K562 (cell line): Measurements from ENCODE around the gene PRKACA. TPM values are rescaled to one million over a fixed set of nuclear protein-coding genes. Genes with fewer than 3 reads are reported as not detected.

Experiments used
- ATAC-seq: fragments of 200-7000 bp; cut with Tn5 transposase; 3 replicates; pipeline ENCODE4 v1.9.1; 2020; ENCODE audit warnings: moderate library complexity
- BruUV-seq: library from RNA; stranded (reverse); fragments of 400-500 nt; replicated peaks from 2 replicates; lab custom pipeline; 2021; lab: Mats Ljungman, UMichigan
- CTCF ChIA-PET: fragments of 300-600 bp; formaldehyde crosslinking; extraction: SDS; loops from one replicate; lab custom pipeline; 2021; ENCODE audit warnings: low intra/inter-chr PET ratio; lab: Yijun Ruan, JAX
- POLR2A ChIA-PET: fragments of 300-600, 350-650 bp; sonication (Branson Sonifier 250); formaldehyde crosslinking; extraction: SDS; loops from one replicate; lab custom pipeline; 2021; ENCODE audit warnings: antibody characterized with exemption, inconsistent platforms; lab: Yijun Ruan, JAX
- DNase-seq, 4 experiments: peaks; one replicate each; pipeline versions ENCODE4 v3.0.0 to v3.0.0-alpha.2; 2011 to 2018; ENCODE audit warnings: low spot score in 3 of 4, mixed read lengths in 3 of 4; ENCODE audit errors: extremely low read depth in 1 of 4
- FAIRE-seq: peaks from 2 replicates; lab custom pipeline; 2011; peaks lifted over from hg19 to GRCh38; lab: Jason Lieb, UNC
- H2AFZ ChIP-seq: 2 replicates; pipeline ENCODE4 v1.6.0; 2011; ENCODE audit warnings: low read depth, low read length, control low read depth, inconsistent platforms
- H3K27ac ChIP-seq: fragments of 200-600 bp; 3 replicates; pipeline ENCODE4 v1.8.0; 2011; ENCODE audit warnings: low read depth, mild to moderate bottlenecking, control low read depth, inconsistent platforms, low read length, moderate library complexity, mixed read lengths; ENCODE audit errors: extremely low read depth
- H3K27me3 ChIP-seq, 2 experiments: fragments of 300-600 bp in 1 of 2; 2 replicates in 1 of 2; 3 replicates in 1 of 2; pipeline versions ENCODE4 v1.6.0 to v1.8.0; 2011; ENCODE audit warnings: inconsistent platforms in 2 of 2, low read length in 2 of 2, mild to moderate bottlenecking in 1 of 2, mixed read lengths in 1 of 2, moderate library complexity in 1 of 2; ENCODE audit not compliant: control insufficient read depth in 2 of 2, insufficient read depth in 2 of 2
- H3K36me3 ChIP-seq: fragments of 300-600 bp; 3 replicates; pipeline ENCODE4 v1.8.0; 2011; ENCODE audit warnings: mild to moderate bottlenecking, low read length, inconsistent platforms; ENCODE audit not compliant: control insufficient read depth, insufficient read depth
- H3K4me1 ChIP-seq, 2 experiments: fragments of 200-600 bp in 1 of 2; replicated peaks in 1 of 2; 2 replicates in 1 of 2; 3 replicates in 1 of 2; pipeline versions ENCODE4 v1.5.1 to v1.8.0; 2011; ENCODE audit warnings: inconsistent platforms in 2 of 2, low read length in 2 of 2, mild to moderate bottlenecking in 1 of 2, mixed read lengths in 1 of 2, moderate library complexity in 1 of 2; ENCODE audit not compliant: control insufficient read depth in 2 of 2, insufficient read depth in 2 of 2
- H3K4me2 ChIP-seq: 2 replicates; pipeline ENCODE4 v1.6.1; 2011; ENCODE audit warnings: low read length, control low read depth, inconsistent platforms, mixed read lengths; ENCODE audit not compliant: insufficient read depth
- H3K4me3 ChIP-seq: fragments of 200-600 bp; sonication (generic), shearing (Covaris generic); 2 replicates; pipeline ENCODE4 v1.5.1; 2016; ENCODE audit warnings: control low read depth, inconsistent platforms
- H3K79me2 ChIP-seq: fragments of 200-600 bp; 3 replicates; pipeline ENCODE4 v1.8.0; 2011; ENCODE audit warnings: low read length, inconsistent platforms; ENCODE audit not compliant: control insufficient read depth, insufficient read depth
- H3K9ac ChIP-seq, 2 experiments: 2 replicates each; pipeline versions ENCODE4 v1.6.0 to v1.6.1; 2011; ENCODE audit warnings: low read depth in 2 of 2, low read length in 2 of 2, control low read depth in 1 of 2, inconsistent platforms in 1 of 2, mild to moderate bottlenecking in 1 of 2, mixed read lengths in 1 of 2; ENCODE audit not compliant: insufficient read depth in 1 of 2
- H3K9me1 ChIP-seq: one replicate; pipeline ENCODE4 v1.6.0; 2011; ENCODE audit warnings: inconsistent platforms, mild to moderate bottlenecking, low read length, moderate library complexity; ENCODE audit not compliant: control insufficient read depth, insufficient read depth
- H3K9me3 ChIP-seq: replicated peaks from 2 replicates; pipeline ENCODE4 v1.5.1; 2011; ENCODE audit warnings: low read depth, low read length, inconsistent platforms; ENCODE audit not compliant: control insufficient read depth, insufficient read depth
- H4K20me1 ChIP-seq: replicated peaks from 2 replicates; pipeline ENCODE4 v1.6.1; 2011; ENCODE audit warnings: low read length, inconsistent platforms, mixed read lengths; ENCODE audit not compliant: control insufficient read depth, insufficient read depth
- EP400 ChIP-seq: fragments of 450-650 bp; IDR thresholded peaks from 2 replicates; pipeline ENCODE4 v1.6.1; 2017; ENCODE audit warnings: antibody characterized with exemption, mild to moderate bottlenecking, moderate library complexity
- FOXA1 ChIP-seq: fragments of 450-650 bp; IDR thresholded peaks from 2 replicates; pipeline ENCODE4 v1.6.1; 2016; ENCODE audit warnings: mild to moderate bottlenecking, borderline replicate concordance
- MAZ ChIP-seq, 2 experiments: fragments of 450-650 bp in 1 of 2; sonication (generic) in 1 of 2; formaldehyde crosslinking; IDR thresholded peaks in 1 of 2; conservative IDR thresholded peaks in 1 of 2; 2 replicates each; pipeline versions ENCODE4 v1.4.0 to v1.5.0; 2020; ENCODE audit warnings: mild to moderate bottlenecking in 1 of 2, missing genetic modification reagents in 1 of 2
- RCOR1 ChIP-seq, 2 experiments: IDR thresholded peaks; 2 replicates each; pipeline ENCODE4 v1.6.1; 2012; ENCODE audit warnings: low read depth in 2 of 2, low read length in 2 of 2, borderline replicate concordance in 1 of 2, improper control_type of control experiment in 1 of 2
- REST ChIP-seq, 2 experiments: fragments of 450-650 bp; formaldehyde crosslinking in 1 of 2; IDR thresholded peaks; 2 replicates each; pipeline versions ENCODE4 v1.4.0 to v1.6.1; 2014 to 2020; ENCODE audit warnings: mild to moderate bottlenecking in 2 of 2, borderline replicate concordance in 1 of 2, low read depth in 1 of 2
- SMARCE1 ChIP-seq: fragments of 450-650 bp; IDR thresholded peaks from 2 replicates; pipeline ENCODE4 v1.7.1; 2016; ENCODE audit warnings: mild to moderate bottlenecking
- SMC3 ChIP-seq: conservative IDR thresholded peaks from 2 replicates; pipeline ENCODE4 v1.6.1; 2011; ENCODE audit warnings: low read depth, low read length, improper control_type of control experiment; ENCODE audit not compliant: insufficient read depth
- WGBS: fragments of 100-300 bp; shearing (Covaris generic); methylation state at CpG from one replicate; pipeline ENCODE4 v1.1.6; 2016; ENCODE audit warnings: low coverage, mixed read lengths; ENCODE audit not compliant: insufficient coverage; ENCODE audit errors: missing lambda C conversion rate; 5-methylcytosine and 5-hydroxymethylcytosine counted together
- in situ Hi-C: fragments of 300-500 bp; cut with MboI; formaldehyde crosslinking; loops from 4 replicates; pipeline ENCODE4 v1.15.0; 2018; ENCODE audit warnings: inconsistent platforms, mixed read lengths
- intact Hi-C: fragments of 100-400 bp; cut with micrococcal nuclease; formaldehyde crosslinking; loops from 2 replicates; pipeline ENCODE4 v1.14.2; 2022
- polyA plus RNA-seq, 8 experiments: library from polyadenylated mRNA; depleted of rRNA in 4 of 8; stranded (reverse) in 5 of 8; unstranded in 3 of 8; fragments of >200 nt; fragmentation: Nextera tagmentation in 2 of 8; fragmentation: Illumina TruSeq in 1 of 8; extraction: Ambion mirVana in 2 of 8; extraction: Trizol in 1 of 8; gene quantifications; 2 replicates each; pipeline versions ENCODE4 v1.2.1 to v1.2.3, GENCODE V29; 2011 to 2014; ENCODE audit warnings: inconsistent platforms in 1 of 8, missing spikeins in 1 of 8
- total RNA-seq, 7 experiments: library from RNA; depleted of rRNA in 6 of 7; stranded (reverse); fragments of >200 nt in 6 of 7; fragmentation: Illumina TruSeq in 2 of 7; extraction: Trizol in 2 of 7; gene quantifications; 2 replicates each; pipeline versions ENCODE4 v1.2.1 to v1.2.3, GENCODE V29; 2011 to 2021; ENCODE audit warnings: low replicate concordance in 1 of 7
- TF ChIP-seq, protein P1 (sequence below), 2 experiments: IDR thresholded peaks; 2 replicates each; pipeline ENCODE4 v1.6.1; 2012; ENCODE audit warnings: improper control_type of control experiment in 2 of 2, low read depth in 2 of 2, low read length in 2 of 2, borderline replicate concordance in 1 of 2

Gene PRKACA
- total and polyA plus RNA-seq, 9 of the 15 experiments (the other 6 are each of a cell fraction or from before 2014, with no cell fraction given): 1.2 to 63.1 (median 13.0) TPM

DNA sequence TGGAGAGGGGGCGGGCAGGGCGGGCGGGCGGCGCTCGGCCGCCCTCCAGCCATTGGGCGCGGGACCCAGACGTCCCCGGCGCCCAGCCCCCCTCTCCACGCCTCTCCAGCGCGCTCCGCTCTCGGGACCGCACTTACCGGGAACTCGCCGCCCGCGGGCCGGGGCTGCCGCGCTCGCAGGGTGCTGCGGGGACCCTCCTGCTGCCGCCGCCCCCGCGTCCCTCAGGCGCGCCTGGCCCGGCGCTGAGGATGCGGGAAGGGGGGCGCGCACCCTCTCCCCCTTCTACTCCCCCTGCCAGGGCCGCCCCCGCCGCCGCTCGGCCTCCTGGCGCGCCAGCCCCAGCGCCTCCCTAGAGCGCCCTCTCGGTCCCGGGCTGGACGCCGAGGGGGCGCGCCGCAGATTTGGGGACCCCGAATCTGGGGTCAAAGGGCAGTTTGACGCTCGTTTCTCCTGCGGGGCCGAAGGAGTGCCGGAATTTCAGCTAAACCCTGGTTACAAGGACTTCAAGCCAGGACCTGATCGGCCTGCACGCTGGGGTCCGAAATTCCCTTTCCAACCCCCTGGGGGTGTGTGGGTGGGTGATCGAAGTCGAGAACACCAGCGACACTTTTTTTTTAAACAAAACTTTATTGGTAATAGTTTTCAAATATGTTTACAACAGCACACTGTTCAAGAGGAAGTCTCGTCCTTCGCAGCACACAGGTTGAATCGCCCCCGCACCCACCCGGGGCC, 26.3 kb downstream of the PRKACA start:
- Histone ChIP-seq H3K4me1 (peaks cover 7 to 29% of the 10 kb centered on the region in 2 experiments; a peak in 3 of 5 replicates), H4K20me1 (no peaks in the 10 kb centered on the region), H3K9me1 (no peaks in the 10 kb centered on the region), H3K4me2 (peak overlapping the region; percentile 96), H3K27me3 (no peaks in the 10 kb centered on the region), H3K9me3 (peaks cover 10% of the 10 kb centered on the region), H3K79me2 (peaks cover 11% of the 10 kb centered on the region), H2AFZ (peak overlapping the region; percentile 90), H3K36me3 (peaks cover 22% of the 10 kb centered on the region; the same call in 2 of the 3 replicates), H3K4me3 (peak overlapping the region; percentile 94), H3K9ac (peak overlapping the region; percentile 87 to 93), H3K27ac (peak overlapping the region; percentile 97)
- ATAC-seq (peak; percentile 81), DNase-seq (peak; percentile 61 to 92 (median 84)), FAIRE-seq (peak; percentile 90)
- ChIA-PET POLR2A (interaction anchor here (0.6 to 1.9 kb wide), 6 partner anchors 9 to 324 kb away, joined by 3 to 6 read pairs (median 4); partner anchors contain the start of gene IL27RA), CTCF (interaction anchor here (0.6 kb wide), 1 partner anchor 76 kb away, joined by 3 read pairs; no protein-coding TSS in a partner anchor)
- intact Hi-C loops: loop anchor here (2.0 kb wide), 1 partner anchor 46 kb away; the partner anchor contains the start of gene ASF1B
- under 1% methylated on average over 41 of the region's 72 CpGs for WGBS
- in situ Hi-C loops: no loop called here
- BruUV-seq: TSS peak; percentile 86
- TF ChIP-seq MAZ (CRISPR knock-in tag; conservative IDR thresholded peaks at IDR 0.05 in 1 of 2, IDR thresholded peaks at IDR 0.05 in 1 of 2): peak in 1 of 2 experiments; percentile 89; a peak in 3 of 4 replicates
- no peak for TF ChIP-seq SMC3
- peak in 1 of 2 experiments; percentile 27; a peak in 2 of 4 replicates for TF ChIP-seq RCOR1 (IDR thresholded peaks at IDR 0.05; ENCODE audit: borderline replicate concordance in 1 of 2, low read depth in 2 of 2, low read length in 2 of 2)
- peak; percentile 77 for TF ChIP-seq EP400
- TF ChIP-seq, protein P1, sequence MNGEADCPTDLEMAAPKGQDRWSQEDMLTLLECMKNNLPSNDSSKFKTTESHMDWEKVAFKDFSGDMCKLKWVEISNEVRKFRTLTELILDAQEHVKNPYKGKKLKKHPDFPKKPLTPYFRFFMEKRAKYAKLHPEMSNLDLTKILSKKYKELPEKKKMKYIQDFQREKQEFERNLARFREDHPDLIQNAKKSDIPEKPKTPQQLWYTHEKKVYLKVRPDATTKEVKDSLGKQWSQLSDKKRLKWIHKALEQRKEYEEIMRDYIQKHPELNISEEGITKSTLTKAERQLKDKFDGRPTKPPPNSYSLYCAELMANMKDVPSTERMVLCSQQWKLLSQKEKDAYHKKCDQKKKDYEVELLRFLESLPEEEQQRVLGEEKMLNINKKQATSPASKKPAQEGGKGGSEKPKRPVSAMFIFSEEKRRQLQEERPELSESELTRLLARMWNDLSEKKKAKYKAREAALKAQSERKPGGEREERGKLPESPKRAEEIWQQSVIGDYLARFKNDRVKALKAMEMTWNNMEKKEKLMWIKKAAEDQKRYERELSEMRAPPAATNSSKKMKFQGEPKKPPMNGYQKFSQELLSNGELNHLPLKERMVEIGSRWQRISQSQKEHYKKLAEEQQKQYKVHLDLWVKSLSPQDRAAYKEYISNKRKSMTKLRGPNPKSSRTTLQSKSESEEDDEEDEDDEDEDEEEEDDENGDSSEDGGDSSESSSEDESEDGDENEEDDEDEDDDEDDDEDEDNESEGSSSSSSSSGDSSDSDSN (IDR thresholded peaks at IDR 0.05; ENCODE audit: borderline replicate concordance in 1 of 2, low read depth in 2 of 2, low read length in 2 of 2): peak in 1 of 2 experiments; percentile 46; a peak in 1 of 4 replicates
- no peak for TF ChIP-seq FOXA1
- no peak; the same call in 1 of the 2 replicates for TF ChIP-seq SMARCE1
- peak; percentile 16; the same call in 1 of the 2 replicates for TF ChIP-seq REST (IDR thresholded peaks at IDR 0.05; ENCODE audit: borderline replicate concordance)
- TF ChIP-seq REST (CRISPR knock-in tag; IDR thresholded peaks at IDR 0.05; ENCODE audit: low read depth): 0 out of 2 replicates have a peak, but pooled peaks have one; percentile 28
